Measurements from ENCODE around the gene PITPNM1.
"Not testable (repeated sequence)": the region's sequence is repeated elsewhere in the genome, so short reads cannot be mapped to it uniquely, and the experiment has no call there.

The PITPNM1 gene

GRCh38 chr11:67517784-67518552 is 12.8 kb upstream of the PITPNM1 start:
- no peak overlapping the region for H3K4me3 ChIP-seq (replicated peaks; ENCODE audit: low read depth, low read length)
- no peak for DNase-seq (ENCODE audit: low read depth)
- TF ChIP-seq, protein P1, sequence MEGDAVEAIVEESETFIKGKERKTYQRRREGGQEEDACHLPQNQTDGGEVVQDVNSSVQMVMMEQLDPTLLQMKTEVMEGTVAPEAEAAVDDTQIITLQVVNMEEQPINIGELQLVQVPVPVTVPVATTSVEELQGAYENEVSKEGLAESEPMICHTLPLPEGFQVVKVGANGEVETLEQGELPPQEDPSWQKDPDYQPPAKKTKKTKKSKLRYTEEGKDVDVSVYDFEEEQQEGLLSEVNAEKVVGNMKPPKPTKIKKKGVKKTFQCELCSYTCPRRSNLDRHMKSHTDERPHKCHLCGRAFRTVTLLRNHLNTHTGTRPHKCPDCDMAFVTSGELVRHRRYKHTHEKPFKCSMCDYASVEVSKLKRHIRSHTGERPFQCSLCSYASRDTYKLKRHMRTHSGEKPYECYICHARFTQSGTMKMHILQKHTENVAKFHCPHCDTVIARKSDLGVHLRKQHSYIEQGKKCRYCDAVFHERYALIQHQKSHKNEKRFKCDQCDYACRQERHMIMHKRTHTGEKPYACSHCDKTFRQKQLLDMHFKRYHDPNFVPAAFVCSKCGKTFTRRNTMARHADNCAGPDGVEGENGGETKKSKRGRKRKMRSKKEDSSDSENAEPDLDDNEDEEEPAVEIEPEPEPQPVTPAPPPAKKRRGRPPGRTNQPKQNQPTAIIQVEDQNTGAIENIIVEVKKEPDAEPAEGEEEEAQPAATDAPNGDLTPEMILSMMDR (IDR thresholded peaks at IDR 0.05; ENCODE audit: low read length, missing control alignments) = no peak

DNA sequence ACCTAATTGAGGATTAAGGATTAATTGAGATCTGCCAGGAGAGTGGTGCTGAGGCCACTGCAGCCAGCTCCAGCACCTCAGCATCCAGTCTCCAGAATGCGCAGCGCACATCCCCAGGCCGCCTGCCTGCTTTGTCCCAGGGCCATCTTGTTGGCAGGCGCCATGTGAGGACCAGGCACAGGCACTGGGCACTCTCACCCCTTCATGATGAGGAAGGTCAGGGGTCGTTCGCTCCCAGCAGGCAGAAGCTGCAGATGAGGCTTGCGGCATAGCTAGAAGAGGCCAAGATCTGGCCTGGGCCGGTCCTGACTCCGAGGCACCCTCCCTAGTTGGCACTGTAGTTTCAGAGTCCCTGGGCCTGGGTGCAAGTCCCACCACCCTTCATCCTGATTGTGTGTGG is 11.6 kb upstream of the PITPNM1 start:
- no peak for DNase-seq (ENCODE audit: low read depth)
- TF ChIP-seq, protein P1 (IDR thresholded peaks at IDR 0.05; ENCODE audit: low read length, missing control alignments) = no peak
- H3K4me3 ChIP-seq (replicated peaks; ENCODE audit: low read depth, low read length) = no peak overlapping the region

DNA sequence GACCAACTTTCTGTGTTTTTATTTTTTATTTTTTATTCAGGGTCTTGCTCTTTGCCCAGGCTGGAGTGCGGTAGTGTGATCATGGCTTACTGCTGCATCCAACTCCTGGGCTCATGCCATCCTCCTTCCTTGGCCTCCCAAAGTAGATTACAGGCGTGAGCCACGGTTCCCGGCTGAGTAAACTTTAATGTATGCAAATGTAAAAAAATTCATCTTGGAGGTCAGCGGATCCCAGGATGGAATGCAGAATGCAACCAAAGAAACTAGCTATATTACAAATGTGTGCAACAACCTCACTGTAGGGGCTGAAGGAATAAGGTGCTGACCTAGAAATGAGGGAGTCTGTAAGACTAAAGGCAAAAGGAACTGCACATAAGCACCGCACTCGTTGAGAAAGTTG is 9.0 kb upstream of the PITPNM1 start:
- H3K4me3 ChIP-seq (replicated peaks; ENCODE audit: low read depth, low read length) = no peak overlapping the region
- no peak for DNase-seq (ENCODE audit: low read depth)
- TF ChIP-seq, protein P1 (IDR thresholded peaks at IDR 0.05; ENCODE audit: low read length, missing control alignments) = no peak

DNA sequence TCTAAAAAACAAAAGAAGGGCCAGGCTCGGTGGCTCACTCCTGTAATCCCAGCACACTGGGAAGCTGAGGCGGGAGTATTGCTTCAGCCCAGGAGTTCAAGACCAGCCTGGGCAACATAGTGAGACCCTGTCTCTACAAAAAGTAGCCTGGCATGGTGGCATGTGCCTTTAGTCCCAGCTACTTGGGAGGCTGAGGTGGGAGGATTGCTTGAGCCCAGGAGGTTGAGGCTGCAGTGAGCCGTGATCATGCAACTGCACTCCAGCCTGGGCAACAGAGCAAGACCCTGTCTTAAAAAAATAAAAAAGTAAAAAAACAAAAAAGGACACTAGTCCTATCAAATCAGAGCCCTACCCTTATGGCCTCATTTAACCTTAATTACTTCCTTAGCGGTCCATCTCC is 6.4 kb upstream of the PITPNM1 start:
- DNase-seq (ENCODE audit: low read depth); H3K4me3 ChIP-seq (replicated peaks; ENCODE audit: low read depth, low read length): not testable (repeated sequence)

- TF ChIP-seq, protein P1 (IDR thresholded peaks at IDR 0.05; ENCODE audit: low read length, missing control alignments) = no peak
- DNase-seq (ENCODE audit: low read depth) = no peak
- H3K4me3 ChIP-seq (replicated peaks; ENCODE audit: low read depth, low read length) = no peak overlapping the region
These were observed 4.8 kb upstream of the PITPNM1 start for GRCh38 chr11:67510023-67510345.

DNA sequence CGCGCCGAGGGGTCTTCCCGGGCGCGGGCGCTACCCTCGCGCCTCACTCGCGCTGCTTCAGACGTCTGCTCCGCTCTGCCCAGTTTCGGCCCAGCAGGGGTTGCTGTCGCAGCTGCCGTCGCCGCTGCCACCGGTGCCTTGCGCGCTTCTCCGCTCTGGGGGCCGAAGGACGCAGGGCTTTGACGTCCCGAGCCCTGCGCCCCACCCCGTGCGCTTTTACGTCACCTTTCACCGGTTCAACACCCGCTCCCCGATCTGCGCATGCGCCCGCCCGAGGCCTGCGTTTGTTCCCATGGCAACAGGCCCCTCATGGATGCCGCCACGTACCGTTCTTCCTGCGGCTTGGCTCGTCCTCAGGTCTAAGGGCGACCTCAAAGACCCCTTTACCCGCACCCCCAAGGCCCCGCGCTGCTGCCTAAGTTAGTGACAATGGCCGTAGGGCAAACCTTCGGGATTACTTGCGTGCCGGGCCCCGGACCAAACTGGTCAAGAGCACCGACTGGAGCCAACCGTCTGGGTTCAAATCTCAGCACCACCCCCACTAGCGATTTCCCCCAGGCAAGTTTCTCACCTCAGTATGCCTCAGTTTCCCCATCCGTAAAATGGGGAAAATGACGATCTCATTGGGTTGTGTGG is 3.4 kb upstream of the PITPNM1 start:
- H3K4me3 ChIP-seq (replicated peaks; ENCODE audit: low read depth, low read length) = peak overlapping the region; percentile 81
- TF ChIP-seq, protein P1 (IDR thresholded peaks at IDR 0.05; ENCODE audit: low read length, missing control alignments) = no peak
- DNase-seq (ENCODE audit: low read depth) = peak; percentile 97

GRCh38 chr11:67507864-67508485 is 2.8 kb upstream of the PITPNM1 start, which contains the start of gene CDK2AP2:
TSS of gene CDK2AP2 (minus strand) at chr11:67508162. CDS start at chr11:67508082, 80 bp downstream.
- TF ChIP-seq, protein P1 (IDR thresholded peaks at IDR 0.05; ENCODE audit: low read length, missing control alignments) = no peak
- peak within 1 kb of the TSS; percentile 81 for H3K4me3 ChIP-seq (replicated peaks; ENCODE audit: low read depth, low read length)
- DNase-seq (ENCODE audit: low read depth) = peak; percentile 100

All from fibroblast of pulmonary artery (primary cell).